ENCODE measurements around the gene TEX261. TPM values are rescaled to one million over a fixed set of nuclear protein-coding genes. Genes with fewer than 3 reads are reported as not detected.

TEX261 gene
- total and polyA plus RNA-seq, 2 of the 8 experiments (the other 6 are each of a cell fraction or from before 2014, with no cell fraction given): 25.2 to 30.1 TPM

DNA sequence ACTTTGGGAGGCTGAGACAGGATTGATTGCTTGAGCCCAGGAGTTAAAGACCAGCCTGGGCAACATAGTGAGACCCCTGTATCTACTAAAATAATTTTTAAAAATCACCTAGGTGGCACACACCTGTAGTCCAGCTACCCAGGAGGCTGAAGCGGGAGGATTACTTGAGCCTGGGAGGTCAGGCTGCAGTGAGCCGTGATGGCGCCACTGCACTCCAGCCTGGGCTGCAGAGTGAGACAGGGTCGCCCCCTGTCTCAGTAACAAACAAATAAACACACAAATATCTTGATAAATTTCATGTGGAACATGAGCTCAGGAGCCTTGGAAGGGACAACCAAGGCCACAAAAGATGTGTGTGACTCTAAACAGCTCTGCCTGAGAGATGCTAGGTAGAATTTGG, 28.0 kb downstream of the TEX261 start (continued):
- TF ChIP-seq CTBP2 (IDR thresholded peaks at IDR 0.05; ENCODE audit: borderline replicate concordance, insufficient read depth, insufficient read length, low read length): no peak
- TF ChIP-seq CHD1 (IDR thresholded peaks at IDR 0.05; ENCODE audit: low read depth, low read length): no peak
- no peak for TF ChIP-seq EGR1 (IDR thresholded peaks at IDR 0.05; ENCODE audit: borderline replicate concordance, low read depth, low read length)
- TF ChIP-seq KDM1A (IDR thresholded peaks at IDR 0.05; ENCODE audit: borderline replicate concordance, low read length): no peak
- no peak for TF ChIP-seq BACH1 (IDR thresholded peaks at IDR 0.05; ENCODE audit: low read length)

All from H1 (cell line).